CD1c-positive myeloid dendritic cell (primary cell): Measurements from ENCODE around the gene NF1.
"Not testable (repeated sequence)": the region's sequence is repeated elsewhere in the genome, so short reads cannot be mapped to it uniquely, and the experiment has no call there.

Source experiments
- DNase-seq: peaks from one replicate; pipeline ENCODE4 v3.0.0-alpha.2; 2016; ENCODE audit errors: extremely low spot score

Gene NF1

DNA sequence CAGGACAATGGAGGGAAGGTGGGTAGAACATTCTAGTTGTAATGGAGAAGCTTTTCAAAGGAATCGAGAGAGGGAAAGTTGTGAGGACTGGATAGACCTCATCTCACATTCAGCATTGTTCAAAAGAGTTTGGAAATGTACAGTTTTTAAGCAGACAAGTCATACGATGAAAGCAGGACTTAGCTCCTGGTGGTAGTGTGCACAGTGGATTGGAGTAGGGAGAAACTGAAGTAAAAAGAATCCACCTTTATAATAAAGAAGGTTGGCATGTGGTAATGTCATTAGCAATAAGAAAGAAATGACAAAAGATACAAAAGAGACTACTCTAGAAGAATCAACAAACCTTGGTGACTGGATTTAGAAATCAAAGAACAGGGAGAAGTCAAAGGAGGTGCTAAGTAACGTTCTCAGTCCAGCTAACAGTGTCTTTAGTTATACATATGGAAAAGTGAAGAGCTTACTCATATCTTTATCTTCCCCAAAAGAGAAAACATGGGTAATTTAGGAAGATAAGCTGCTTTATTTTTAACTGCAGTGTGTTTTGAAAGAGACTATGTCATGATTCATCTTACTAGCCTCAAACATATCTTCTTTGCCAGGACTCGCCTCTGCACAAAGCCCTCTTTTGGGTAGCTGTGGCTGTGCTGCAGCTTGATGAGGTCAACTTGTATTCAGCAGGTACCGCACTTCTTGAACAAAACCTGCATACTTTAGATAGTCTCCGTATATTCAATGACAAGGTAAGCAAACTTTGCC, 245.3 kb downstream of the NF1 start:
- no peak for DNase-seq

DNA sequence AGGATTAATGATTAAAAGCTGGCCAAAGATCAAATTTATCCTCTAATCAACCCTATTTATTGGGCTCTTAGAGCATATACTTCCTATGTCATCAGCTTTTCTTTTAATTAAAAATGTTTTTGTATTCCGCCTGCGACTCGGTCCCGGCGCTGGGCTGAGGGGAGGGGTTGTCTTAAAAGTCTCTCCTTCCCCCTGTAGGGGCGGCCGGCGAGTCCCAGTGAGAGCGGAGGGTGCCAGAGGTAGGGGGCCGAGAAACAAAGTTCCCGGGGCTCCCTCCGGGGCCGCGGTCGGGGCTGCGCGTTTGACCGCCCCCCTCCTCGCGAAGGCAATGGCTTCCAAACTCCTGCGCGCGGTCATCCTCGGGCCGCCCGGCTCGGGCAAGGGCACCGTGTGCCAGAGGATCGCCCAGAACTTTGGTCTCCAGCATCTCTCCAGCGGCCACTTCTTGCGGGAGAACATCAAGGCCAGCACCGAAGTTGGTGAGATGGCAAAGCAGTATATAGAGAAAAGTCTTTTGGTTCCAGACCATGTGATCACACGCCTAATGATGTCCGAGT, 250.5 kb downstream of the NF1 start:
- DNase-seq = not testable (repeated sequence)

DNA sequence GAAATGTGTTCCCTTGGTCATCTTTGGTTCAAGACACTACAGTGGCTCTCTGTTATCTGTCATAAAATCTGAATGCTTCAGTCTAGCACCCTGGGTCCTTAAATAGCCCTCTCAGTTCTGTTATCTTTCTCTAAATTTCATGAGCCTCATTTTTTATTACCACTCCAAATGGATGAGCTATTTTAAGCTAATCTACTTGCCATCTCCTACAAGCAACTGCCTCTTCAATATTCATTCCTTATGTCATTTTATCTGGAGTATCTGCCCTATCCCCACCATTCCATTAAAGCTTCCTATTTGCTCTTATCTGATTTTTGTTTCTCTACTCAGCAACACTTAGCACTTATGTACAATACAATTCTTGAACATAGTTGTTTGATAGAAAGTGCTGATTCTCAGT, 254.7 kb downstream of the NF1 start:
- DNase-seq = no peak

DNA sequence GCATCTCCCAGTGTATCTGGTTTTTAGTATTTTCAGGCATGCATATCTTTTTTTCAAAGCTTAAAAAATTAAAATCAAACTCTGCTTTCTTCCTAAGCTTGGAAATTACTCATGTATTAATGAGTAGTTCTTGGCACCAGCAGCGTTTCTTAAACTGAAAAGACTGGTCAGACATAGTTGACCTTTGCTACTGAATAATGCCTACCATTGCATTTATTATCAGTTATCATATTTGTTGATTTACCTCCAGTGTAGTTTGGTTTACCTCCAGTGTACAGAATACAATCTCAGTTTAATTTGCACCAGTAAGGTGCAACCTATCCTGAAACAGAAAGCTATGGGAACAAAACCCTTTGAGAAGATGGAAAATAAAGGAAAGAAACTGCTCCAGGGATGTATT, 261.2 kb downstream of the NF1 start:
- DNase-seq = no peak

DNA sequence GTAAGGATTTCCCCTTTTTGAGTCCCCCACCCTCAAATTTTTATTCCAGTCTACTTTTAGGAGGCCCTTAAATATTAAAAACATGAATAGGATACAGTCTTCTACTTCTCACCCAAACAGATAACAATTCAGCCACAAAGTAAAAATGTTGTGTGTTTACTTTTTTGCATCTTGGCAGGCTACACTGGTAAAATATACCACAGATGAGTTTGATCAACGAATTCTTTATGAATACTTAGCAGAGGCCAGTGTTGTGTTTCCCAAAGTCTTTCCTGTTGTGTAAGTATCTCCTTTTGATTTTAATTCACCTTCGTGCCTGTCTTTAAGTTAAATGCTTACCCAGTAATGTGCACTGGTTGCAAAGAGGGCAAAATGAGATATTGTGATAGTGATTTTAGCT, 262.3 kb downstream of the NF1 start:
- DNase-seq = no peak

DNA sequence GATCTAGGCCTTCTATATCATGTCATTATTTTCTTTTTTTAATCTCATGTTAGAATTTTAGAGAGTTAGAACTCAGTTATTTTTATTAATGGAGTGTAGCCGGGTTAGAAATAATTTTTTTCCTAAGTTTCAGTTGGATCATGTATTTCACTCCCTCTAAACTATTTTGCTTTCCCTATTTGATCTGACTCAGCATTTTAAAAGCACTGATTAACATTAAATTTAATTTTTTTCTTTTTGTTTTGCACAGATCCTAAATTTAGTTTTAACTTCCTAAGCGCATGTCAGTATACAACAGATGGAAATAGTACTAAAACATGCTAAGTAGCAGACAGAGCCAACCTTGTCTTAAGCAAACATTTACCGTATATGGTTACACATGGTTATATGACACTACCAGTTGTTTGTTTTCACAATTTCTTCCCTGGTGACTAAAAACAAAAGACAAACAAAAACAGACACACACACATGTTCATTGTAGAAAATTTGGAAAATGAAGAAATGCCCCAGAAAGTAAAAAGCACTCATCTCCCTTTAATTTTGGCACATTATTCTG, 263.1 kb downstream of the NF1 start:
- DNase-seq = no peak

DNA sequence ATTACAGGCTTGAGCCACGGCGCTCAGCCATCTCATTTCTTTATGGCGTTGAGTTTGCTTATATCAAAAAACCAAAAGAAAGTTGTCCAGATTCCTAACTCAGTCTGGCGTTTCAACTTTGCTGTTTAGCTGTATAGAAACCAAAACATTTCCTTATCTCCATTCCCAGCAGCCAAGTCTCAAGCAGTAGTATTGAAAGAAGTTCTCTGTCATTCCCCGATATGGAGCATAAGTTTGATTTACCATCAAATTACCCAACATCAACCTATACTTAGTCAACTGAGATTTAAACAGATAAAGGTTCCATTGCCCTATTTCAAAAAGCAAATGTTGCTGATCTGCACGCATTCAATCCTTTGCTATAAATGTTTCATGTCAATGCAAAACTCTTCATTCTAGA, 269.2 kb downstream of the NF1 start:
- DNase-seq = no peak

DNA sequence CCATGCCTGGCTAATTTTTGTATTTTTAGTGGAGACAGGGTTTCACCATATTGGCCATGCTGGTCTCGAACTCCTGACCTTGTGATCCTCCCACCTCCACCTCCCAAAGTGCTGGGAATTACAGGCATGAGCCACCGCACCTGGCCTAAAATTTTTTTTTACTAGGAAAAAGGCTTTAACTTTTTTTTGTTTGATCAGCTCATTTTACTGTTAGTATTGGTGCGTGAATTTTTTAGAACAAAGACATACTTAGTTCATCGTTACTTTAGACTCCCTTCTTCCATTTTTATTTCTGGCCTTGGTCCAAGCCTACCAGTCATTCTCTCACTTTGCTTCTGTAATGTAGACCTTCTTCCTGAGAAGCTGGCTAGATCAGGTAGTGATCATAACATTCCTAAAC, 271.3 kb downstream of the NF1 start:
- DNase-seq = no peak

DNA sequence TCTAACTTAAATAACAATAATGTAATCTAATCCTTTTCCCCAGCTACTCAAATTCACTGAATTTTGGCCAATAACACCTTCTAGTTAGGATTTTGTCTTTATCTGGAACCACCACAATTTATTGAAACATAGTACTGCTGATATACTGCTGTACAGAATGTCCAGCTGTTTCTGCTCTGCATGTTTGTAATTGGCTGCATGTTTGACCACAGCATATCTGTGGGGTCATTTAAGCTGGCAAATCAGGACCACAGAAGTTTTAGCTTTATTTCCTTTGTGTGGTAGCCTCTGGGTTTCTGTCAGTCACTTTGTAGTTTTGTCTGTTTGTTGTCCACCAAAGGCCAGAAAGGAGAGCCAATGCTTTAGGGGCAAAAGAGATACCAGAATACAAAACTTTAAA, 274.5 kb downstream of the NF1 start:
- no peak for DNase-seq

DNA sequence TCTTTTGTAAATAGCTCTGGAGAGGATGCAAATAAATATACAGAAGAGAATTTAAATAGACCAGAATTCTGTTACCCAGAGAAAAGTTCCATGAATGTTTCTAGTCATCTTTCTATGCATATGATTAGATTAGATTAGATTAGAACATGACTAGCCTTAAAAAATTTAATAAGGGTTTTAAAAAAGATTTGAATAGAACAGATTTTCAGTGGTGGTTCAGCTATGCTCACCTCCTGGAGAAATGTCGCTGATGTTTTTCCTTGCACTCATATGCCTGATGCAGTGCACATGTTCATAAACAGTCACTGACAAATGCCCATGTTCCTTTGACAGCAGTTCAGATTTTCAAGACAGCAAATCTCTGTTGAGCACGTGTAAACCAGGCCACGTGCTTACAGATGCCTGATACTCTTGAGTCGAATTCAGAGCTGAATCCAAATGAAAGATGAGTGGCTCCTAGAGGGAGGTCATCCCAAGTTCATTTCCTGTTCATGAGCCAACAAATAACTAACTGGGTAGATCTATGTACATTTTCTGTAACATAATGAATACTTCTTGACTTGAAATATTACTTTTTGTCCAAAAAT, 276.8 kb downstream of the NF1 start:
- no peak for DNase-seq

DNA sequence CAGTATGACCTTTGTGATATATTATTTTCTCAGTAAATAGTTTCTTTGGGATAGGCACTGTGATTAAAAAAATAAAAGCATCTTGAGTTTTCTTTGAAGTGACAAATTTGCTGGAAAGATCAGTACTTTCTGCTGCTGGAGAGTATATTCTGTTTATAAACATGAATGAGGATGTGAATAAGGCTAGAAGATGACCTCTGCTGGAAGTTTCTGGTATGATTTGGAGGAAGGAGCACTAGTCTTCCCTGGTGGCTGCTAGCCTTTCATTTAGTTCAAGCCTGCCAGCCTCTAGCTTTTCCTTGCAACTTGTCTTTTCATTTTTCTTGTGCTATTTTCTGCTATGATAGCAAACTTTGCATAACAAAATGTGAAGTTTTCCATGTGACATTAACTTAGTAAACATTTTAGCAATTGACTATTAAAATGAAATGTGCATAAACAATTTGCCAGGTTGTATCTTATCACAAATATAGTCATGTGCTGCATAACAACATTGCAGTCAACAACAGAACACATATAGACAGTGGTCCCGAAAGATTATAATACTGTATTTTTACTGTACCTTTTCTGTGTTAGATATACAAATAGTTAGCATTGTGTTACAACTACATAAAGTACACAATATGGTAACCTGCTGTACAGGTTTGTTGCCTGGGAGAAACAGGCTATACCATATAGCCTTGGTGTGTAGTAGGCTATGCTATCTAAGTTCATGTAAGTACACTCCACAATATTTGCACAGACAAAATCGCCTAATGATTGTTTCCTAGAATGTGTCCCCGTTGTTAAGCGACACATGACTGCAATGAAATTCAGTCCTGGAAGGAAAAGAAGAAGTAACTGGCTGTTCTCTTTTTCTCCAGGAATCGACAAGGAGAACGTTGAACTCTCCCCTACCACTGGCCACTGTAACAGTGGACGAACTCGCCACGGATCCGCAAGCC, 278.6 kb downstream of the NF1 start:
- DNase-seq = peak; percentile 75

DNA sequence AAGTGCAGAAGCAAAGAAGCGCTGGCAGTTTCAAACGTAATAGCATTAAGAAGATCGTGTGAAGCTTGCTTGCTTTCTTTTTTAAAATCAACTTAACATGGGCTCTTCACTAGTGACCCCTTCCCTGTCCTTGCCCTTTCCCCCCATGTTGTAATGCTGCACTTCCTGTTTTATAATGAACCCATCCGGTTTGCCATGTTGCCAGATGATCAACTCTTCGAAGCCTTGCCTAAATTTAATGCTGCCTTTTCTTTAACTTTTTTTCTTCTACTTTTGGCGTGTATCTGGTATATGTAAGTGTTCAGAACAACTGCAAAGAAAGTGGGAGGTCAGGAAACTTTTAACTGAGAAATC, 279.3 kb downstream of the NF1 start:
- DNase-seq = no peak

DNA sequence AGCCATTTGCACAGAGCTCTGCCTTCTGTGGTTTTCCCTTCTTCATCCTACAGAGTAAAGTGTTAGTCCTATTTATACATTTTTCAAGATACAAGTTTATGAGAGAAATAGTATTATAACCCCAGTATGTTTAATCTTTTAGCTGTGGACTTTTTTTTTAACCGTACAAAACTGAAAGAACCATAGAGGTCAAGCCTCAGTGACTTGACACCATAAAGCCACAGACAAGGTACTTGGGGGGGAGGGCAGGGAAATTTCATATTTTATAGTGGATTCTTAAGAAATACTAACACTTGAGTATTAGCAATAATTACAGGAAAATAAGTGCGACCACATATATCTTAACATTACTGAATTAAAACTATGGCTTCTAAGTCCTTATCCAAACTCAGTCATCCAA, 279.7 kb downstream of the NF1 start:
- DNase-seq = no peak

DNA sequence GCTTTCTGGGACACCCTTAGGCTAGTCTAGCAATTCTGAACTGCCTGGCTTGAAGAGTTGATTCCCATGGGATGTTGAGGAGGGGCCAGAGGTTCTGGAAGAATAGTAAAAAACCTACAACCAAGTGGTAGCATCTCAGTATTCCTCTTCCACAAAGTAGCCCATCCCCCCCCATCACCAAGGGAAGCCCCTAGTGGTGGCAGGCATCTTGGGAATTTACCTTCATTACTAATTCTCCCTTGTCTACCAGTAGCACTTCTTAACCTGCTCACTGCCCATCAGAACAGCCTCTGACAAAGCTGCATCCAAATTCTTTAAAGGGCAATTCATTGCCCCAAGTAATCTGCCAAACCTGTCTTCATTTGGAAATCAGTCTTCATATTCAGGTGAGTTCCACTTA, 283.9 kb downstream of the NF1 start:
- DNase-seq = no peak

DNA sequence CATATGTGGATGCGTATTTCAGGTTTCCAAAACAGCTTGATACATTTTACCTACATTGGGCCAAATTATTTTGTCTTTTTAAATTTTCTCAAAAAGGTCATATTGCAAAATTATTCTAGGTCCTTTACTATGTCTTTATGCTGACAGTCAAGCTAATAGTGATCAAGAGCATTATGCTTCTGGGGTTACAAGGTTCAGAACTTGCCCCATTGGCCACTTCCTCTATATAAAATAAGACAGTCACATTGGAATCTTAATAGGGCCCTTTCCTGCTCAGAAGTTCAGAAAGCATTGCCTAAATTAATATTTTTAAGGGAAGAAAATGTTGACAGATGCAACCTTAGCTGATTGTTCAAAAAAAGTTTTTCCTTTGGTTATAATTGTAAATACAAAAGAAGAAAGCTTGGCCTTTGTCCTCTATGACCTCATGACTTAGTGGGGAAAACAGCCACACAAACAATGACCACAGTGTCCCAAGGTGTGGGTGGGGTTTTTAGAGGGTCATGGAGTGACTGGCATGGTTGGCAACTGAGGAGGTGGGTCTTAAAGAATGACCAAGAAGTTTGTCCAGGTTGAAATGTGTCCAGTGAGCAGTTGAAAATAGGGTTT, 284.9 kb downstream of the NF1 start:
- no peak for DNase-seq

DNA sequence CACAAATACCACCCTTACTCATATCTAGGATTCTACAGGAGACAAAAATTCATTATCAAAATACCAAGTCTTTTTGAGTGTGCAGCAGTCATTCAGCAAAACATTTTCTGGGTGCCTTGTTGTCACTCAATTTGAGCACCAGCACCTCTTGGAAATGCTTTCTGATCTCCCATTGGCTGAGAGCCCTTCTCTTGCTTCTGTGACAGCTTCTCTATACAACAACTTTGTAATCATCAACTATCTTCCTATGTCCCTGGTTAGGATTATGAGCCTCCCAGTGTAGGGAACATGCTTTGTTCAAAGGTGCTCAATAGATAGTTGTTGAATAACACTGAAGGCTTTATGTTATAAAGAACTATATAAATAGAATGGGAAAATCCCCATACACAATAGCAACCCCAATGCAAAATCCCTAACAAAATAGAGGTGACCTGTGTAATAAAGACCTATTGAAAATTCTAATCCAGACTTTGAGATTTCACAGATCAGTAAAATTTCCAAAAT, 286.4 kb downstream of the NF1 start:
- no peak for DNase-seq

DNA sequence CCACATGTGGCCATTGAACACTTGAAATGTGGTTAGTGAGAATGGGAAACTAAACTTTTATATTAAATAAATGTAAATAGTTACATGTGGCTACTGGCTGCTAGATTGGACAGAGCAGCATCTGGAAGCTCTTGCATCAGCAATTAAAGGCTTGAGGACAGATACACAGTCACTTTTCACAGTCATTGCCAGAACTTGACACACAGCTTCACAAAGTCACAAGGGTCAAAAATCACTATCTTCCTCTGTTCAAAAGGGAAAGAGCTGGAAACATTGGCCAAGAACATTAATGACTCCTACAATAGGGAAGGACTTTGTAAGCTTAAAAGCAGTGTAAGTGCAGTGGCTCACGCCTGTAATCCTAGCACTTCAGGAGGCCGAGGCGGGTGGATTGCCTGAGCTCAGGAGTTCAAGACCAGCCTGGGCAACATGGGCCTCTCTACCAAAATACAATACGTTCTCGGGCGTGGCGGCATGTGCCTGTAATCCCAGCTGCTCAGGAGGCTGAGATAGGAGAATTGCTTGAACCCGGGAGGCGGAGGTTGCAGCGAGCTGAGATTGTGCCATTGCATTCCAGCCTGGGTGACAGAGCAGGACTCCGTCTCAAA, 288.0 kb downstream of the NF1 start:
- not testable (repeated sequence) for DNase-seq

DNA sequence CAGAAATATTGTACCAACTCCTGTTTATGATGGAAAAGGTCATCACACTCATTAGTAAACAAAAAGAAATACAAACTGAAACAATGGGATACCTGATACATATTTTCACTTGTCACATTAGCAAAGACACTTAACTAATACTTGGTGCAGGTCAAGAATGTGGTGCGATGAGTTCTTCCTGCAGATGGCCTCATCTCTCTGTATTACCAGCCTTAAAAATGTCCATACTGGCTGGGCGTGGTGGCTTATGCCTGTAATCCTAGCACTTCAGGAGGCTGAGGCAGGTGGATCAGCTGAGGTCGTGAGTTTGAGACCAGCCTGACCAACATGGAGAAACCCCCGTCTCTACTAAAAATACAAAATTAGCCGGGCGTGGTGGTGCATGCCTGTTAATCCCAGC, 288.7 kb downstream of the NF1 start:
- not testable (repeated sequence) for DNase-seq

DNA sequence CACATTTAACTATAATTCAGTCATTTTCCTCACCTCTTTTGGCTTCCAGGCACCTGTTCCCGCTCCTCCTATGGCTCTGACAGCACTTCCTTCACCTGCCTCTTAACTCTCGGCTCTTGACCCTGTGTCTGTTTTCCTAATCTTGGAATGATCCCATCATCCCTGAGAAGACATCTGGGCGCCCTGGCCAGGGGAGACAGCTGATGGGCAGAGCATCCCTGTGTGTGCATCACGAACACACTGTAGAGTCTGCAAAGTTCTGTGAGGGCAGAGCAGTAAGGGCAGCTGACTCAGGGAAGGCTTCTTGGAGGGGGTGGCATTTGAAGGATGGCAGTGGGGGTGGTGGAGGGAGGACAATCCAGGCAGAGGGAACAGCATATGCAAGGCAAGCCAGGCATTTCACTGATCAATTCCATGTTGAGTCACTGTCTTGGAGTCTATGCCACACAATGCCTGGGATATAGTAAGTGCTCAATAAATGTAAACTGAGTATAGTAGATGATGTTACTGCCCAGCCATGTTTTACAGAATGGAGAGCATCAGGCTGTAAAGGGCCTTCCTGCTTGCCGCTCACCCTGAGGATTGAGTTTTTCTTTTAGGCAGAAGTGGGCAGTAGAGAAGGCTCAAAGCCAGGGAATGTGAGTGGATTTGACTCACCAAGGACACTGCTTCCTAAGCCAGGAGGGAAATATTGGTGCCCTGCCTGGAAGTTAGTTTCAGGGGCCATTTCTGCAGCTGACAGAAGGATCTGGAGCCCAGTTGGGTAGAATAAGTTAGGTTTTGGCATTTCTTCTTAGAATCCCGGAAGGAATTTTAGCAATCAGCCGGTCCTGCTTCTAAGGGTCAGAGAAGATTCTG, 290.9 kb downstream of the NF1 start:
- DNase-seq = no peak

DNA sequence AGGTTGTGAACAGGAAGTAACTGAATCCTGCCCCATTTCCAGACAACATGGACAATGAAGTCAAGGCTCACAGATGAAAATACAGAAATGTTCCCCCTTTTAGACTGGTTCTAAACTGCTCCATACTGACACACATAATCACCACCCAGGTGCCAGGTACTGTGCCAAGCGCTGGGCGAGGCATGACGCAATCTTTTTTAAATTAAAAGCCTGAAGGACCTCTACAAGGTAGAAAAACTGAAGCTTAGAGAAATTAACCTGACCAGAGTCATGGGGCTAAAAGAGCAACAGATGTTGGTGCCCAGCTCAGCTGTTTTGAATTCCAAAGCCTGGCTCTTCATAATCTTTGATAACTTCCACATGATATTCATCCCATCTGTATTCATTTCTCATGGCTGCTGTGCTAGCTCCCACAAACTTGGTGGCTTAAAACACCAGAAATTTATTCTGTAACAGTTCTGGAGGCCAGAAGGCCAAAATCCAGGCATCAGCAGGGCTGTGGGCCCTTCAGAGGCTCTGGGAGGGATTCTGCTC, 291.8 kb downstream of the NF1 start:
- no peak for DNase-seq
